H9 (cell line): ENCODE data around the gene CYP2R1. TPM values are rescaled to one million over a fixed set of nuclear protein-coding genes. Genes with fewer than 3 reads are reported as not detected.
"Not testable (repeated sequence)": the region's sequence is repeated elsewhere in the genome, so short reads cannot be mapped to it uniquely, and the experiment has no call there.

Source experiments
- DNase-seq: peaks from one replicate; pipeline ENCODE4 v3.0.0-alpha.2; 2017
- H2AFZ ChIP-seq: one replicate; pipeline ENCODE4 v1.6.1; 2013; ENCODE audit warnings: mild to moderate bottlenecking, low read length, control low read depth, moderate library complexity
- H2AK5ac ChIP-seq: 2 replicates; pipeline ENCODE4 v1.6.1; 2013; ENCODE audit warnings: low read length, control low read depth, mixed read lengths; ENCODE audit not compliant: insufficient read length
- H2BK120ac ChIP-seq: one replicate; pipeline ENCODE4 v1.6.1; 2013; ENCODE audit warnings: low read depth, mild to moderate bottlenecking, low read length, control low read depth, inconsistent platforms; ENCODE audit not compliant: poor library complexity, severe bottlenecking
- H2BK12ac ChIP-seq: 2 replicates; pipeline ENCODE4 v1.6.1; 2013; ENCODE audit warnings: low read length, control low read depth, mixed read lengths, low read depth; ENCODE audit not compliant: insufficient read length
- H2BK15ac ChIP-seq: 2 replicates; pipeline ENCODE4 v1.6.1; 2013; ENCODE audit warnings: low read depth, low read length, control low read depth
- H2BK20ac ChIP-seq: one replicate; pipeline ENCODE4 v1.6.1; 2013; ENCODE audit warnings: low read depth, mild to moderate bottlenecking, low read length, control low read depth, inconsistent platforms; ENCODE audit not compliant: poor library complexity, severe bottlenecking
- H2BK5ac ChIP-seq: 2 replicates; pipeline ENCODE4 v1.6.1; 2013; ENCODE audit warnings: low read length, control low read depth, mixed read lengths; ENCODE audit not compliant: insufficient read length
- H3K14ac ChIP-seq: 2 replicates; pipeline ENCODE4 v1.6.1; 2013; ENCODE audit warnings: low read length, control low read depth; ENCODE audit not compliant: insufficient read depth
- H3K18ac ChIP-seq: 2 replicates; pipeline ENCODE4 v1.6.1; 2013; ENCODE audit warnings: low read depth, mild to moderate bottlenecking, mixed read lengths, low read length, control low read depth; ENCODE audit not compliant: insufficient read length
- H3K23ac ChIP-seq: 2 replicates; pipeline ENCODE4 v1.6.1; 2013; ENCODE audit warnings: low read length, control low read depth, mixed read lengths, low read depth; ENCODE audit not compliant: insufficient read length
- H3K23me2 ChIP-seq: 2 replicates; pipeline ENCODE4 v1.6.1; 2013; ENCODE audit warnings: low read depth, mild to moderate bottlenecking, mixed read lengths, low read length, control low read depth; ENCODE audit not compliant: insufficient read length, poor library complexity, severe bottlenecking
- H3K27ac ChIP-seq: 2 replicates; pipeline ENCODE4 v1.5.1; 2013; ENCODE audit warnings: low read length, control low read depth, mixed read lengths, low read depth; ENCODE audit not compliant: insufficient read length
- H3K27me3 ChIP-seq: 2 replicates; pipeline ENCODE4 v1.6.1; 2013; ENCODE audit warnings: low read length, control low read depth, inconsistent platforms; ENCODE audit not compliant: insufficient read depth
- H3K4ac ChIP-seq: 2 replicates; pipeline ENCODE4 v1.6.1; 2013; ENCODE audit warnings: low read depth, mild to moderate bottlenecking, control low read depth, inconsistent platforms, low read length, moderate library complexity
- H3K4me1 ChIP-seq: 2 replicates; pipeline ENCODE4 v1.6.1; 2013; ENCODE audit warnings: low read length, control low read depth, inconsistent platforms; ENCODE audit not compliant: insufficient read depth
- H3K4me2 ChIP-seq: 2 replicates; pipeline ENCODE4 v1.6.1; 2013; ENCODE audit warnings: low read length, control low read depth, mixed read lengths; ENCODE audit not compliant: insufficient read length, insufficient read depth
- H3K56ac ChIP-seq: 2 replicates; pipeline ENCODE4 v1.6.1; 2013; ENCODE audit warnings: low read depth, mild to moderate bottlenecking, mixed read lengths, low read length, control low read depth; ENCODE audit not compliant: insufficient read length
- H3K79me1 ChIP-seq: 2 replicates; pipeline ENCODE4 v1.6.1; 2013; ENCODE audit warnings: low read depth, mild to moderate bottlenecking, moderate library complexity, low read length, control low read depth, inconsistent platforms; ENCODE audit not compliant: insufficient read depth, poor library complexity, severe bottlenecking
- H3K79me2 ChIP-seq: 2 replicates; pipeline ENCODE4 v1.6.1; 2013; ENCODE audit warnings: low read length, control low read depth, inconsistent platforms; ENCODE audit not compliant: insufficient read depth
- H3K9ac ChIP-seq: 2 replicates; pipeline ENCODE4 v1.6.1; 2013; ENCODE audit warnings: low read length, control low read depth, mixed read lengths; ENCODE audit not compliant: insufficient read length; ENCODE audit errors: extremely low read depth
- H3K9me3 ChIP-seq: one replicate; pipeline ENCODE4 v1.6.1; 2013; ENCODE audit warnings: low read depth, low read length, inconsistent platforms; ENCODE audit not compliant: control insufficient read depth
- H3T11ph ChIP-seq: one replicate; pipeline ENCODE4 v1.6.1; 2013; ENCODE audit warnings: mild to moderate bottlenecking, low read length, control low read depth, inconsistent platforms
- H4K20me1 ChIP-seq: one replicate; pipeline ENCODE4 v1.6.1; 2013; ENCODE audit not compliant: control insufficient read depth, insufficient read length, insufficient read depth
- H4K5ac ChIP-seq: 2 replicates; pipeline ENCODE4 v1.6.1; 2013; ENCODE audit warnings: low read depth, mild to moderate bottlenecking, mixed read lengths, low read length, control low read depth; ENCODE audit not compliant: insufficient read length
- H4K8ac ChIP-seq: replicated peaks from 2 replicates; pipeline ENCODE4 v1.6.1; 2013; ENCODE audit warnings: low read length, control low read depth, mixed read lengths, low read depth; ENCODE audit not compliant: insufficient read length
- H4K91ac ChIP-seq: 2 replicates; pipeline ENCODE4 v1.6.1; 2013; ENCODE audit warnings: low read depth, mild to moderate bottlenecking, moderate library complexity, mixed read lengths, low read length, control low read depth; ENCODE audit not compliant: insufficient read length
- H3K27ac Mint-ChIP-seq, 3 experiments: 2 replicates in 2 of 3; 3 replicates in 1 of 3; pipeline ENCODE4 v1.8.0; 2020 to 2021; ENCODE audit warnings: mixed read lengths in 3 of 3, mild to moderate bottlenecking in 1 of 3, moderate library complexity in 1 of 3
- H3K27me3 Mint-ChIP-seq: 2 replicates; pipeline ENCODE4 v1.8.0; 2021; ENCODE audit warnings: low read depth, mild to moderate bottlenecking, moderate library complexity, mixed read lengths
- H3K36me3 Mint-ChIP-seq, 3 experiments: 2 replicates in 2 of 3; 3 replicates in 1 of 3; pipeline ENCODE4 v1.8.0; 2020 to 2021; ENCODE audit warnings: low read depth in 3 of 3, mixed read lengths in 3 of 3; ENCODE audit not compliant: insufficient read depth in 1 of 3
- H3K4me1 Mint-ChIP-seq, 2 experiments: 2 replicates each; pipeline ENCODE4 v1.8.0; 2020; ENCODE audit warnings: mixed read lengths in 2 of 2
- H3K4me3 Mint-ChIP-seq, 2 experiments: 2 replicates in 1 of 2; 3 replicates in 1 of 2; pipeline ENCODE4 v1.8.0; 2020 to 2021; ENCODE audit warnings: mild to moderate bottlenecking in 2 of 2, mixed read lengths in 2 of 2, moderate library complexity in 1 of 2
- H3K9me3 Mint-ChIP-seq, 2 experiments: 2 replicates in 1 of 2; 3 replicates in 1 of 2; pipeline ENCODE4 v1.8.0; 2020; ENCODE audit warnings: mild to moderate bottlenecking in 2 of 2, mixed read lengths in 2 of 2, moderate library complexity in 1 of 2
- WGBS: extraction: QIAGEN DNeasy Blood & Tissue Kit; methylation state at CpG from one replicate; pipeline ENCODE4 v1.1.7; 2013; ENCODE audit warnings: missing lambda C conversion rate, low lambda C conversion rate, mixed read lengths; ENCODE audit not compliant: insufficient read length; ENCODE audit errors: extremely low coverage; 5-methylcytosine and 5-hydroxymethylcytosine counted together
- total RNA-seq: library from RNA; stranded (reverse); gene quantifications from 2 replicates; pipeline ENCODE4 v1.2.1, GENCODE V29; 2021
- TF ChIP-seq, protein P1 (sequence below): fragments of 200-600 bp; sonication (generic); conservative IDR thresholded peaks from 3 replicates; pipeline ENCODE4 v1.8.0; 2021; ENCODE audit warnings: antibody characterized with exemption, mild to moderate bottlenecking

CYP2R1 gene
- total RNA-seq, 1 experiment from 2014 or later = 10.3 TPM

DNA sequence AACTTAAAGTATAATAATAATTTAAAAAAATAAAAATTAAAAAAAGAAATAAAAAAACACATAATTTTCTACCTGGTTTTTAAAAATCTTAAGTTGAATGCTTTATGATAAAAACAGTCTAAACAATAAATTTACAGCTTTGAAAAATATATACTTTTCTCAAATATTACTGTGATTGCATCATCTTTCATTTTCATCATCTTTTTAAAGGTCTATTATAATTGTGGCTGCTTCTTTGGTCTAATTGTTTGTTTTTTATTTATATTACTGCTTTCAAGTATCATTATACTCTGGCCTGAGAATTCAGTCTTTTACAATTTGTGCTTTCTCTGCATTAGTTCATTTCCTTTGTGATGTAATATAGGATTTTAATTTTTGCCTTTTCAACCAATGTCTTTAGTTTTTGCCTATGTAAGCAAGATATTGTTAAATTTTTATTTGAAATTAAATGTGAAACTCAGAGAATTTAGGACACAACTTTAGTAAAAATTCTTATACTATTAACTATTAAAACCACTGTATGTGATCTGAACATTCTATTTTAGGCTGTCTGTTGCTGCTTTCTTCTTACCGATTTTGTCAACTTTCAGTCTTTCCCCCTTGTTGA lies 7.3 kb downstream of the CYP2R1 start:
- Histone ChIP-seq H3K4me1 (no peaks in the 10 kb centered on the region), H4K5ac (no peak overlapping the region), H4K8ac (no peak overlapping the region), H4K20me1 (no peaks in the 10 kb centered on the region), H2BK20ac (no peak overlapping the region), H3K23me2 (no peaks in the 10 kb centered on the region), H3K4me2 (no peak overlapping the region), H2BK5ac (no peak overlapping the region), H2BK120ac (no peak overlapping the region), H3T11ph (no peak overlapping the region), H4K91ac (no peak overlapping the region), H3K27me3 (no peaks in the 10 kb centered on the region), H3K23ac (no peak overlapping the region), H2AK5ac (no peak overlapping the region), H3K9ac (no peak overlapping the region), H2BK15ac (no peak overlapping the region), H2BK12ac (no peak overlapping the region), H3K56ac (no peak overlapping the region), H3K14ac (no peak overlapping the region), H3K79me1 (no peaks in the 10 kb centered on the region), H3K4ac (no peak overlapping the region), H3K9me3 (no peaks in the 10 kb centered on the region), H3K27ac (no peak overlapping the region), H2AFZ (no peak overlapping the region), H3K18ac (no peak overlapping the region), H3K79me2 (no peaks in the 10 kb centered on the region)
- peaks cover 4 to 7% (median 5%) of the 10 kb centered on the region in 3 experiments; a peak in 5 of 7 replicates for H3K36me3 Mint-ChIP-seq
- peaks cover 0 to 5% of the 10 kb centered on the region in 2 experiments; a peak in 2 of 4 replicates for H3K4me1 Mint-ChIP-seq
- H3K27me3 Mint-ChIP-seq = no peaks in the 10 kb centered on the region
- H3K4me3 Mint-ChIP-seq = no peak overlapping the region
- TF ChIP-seq, protein P1, sequence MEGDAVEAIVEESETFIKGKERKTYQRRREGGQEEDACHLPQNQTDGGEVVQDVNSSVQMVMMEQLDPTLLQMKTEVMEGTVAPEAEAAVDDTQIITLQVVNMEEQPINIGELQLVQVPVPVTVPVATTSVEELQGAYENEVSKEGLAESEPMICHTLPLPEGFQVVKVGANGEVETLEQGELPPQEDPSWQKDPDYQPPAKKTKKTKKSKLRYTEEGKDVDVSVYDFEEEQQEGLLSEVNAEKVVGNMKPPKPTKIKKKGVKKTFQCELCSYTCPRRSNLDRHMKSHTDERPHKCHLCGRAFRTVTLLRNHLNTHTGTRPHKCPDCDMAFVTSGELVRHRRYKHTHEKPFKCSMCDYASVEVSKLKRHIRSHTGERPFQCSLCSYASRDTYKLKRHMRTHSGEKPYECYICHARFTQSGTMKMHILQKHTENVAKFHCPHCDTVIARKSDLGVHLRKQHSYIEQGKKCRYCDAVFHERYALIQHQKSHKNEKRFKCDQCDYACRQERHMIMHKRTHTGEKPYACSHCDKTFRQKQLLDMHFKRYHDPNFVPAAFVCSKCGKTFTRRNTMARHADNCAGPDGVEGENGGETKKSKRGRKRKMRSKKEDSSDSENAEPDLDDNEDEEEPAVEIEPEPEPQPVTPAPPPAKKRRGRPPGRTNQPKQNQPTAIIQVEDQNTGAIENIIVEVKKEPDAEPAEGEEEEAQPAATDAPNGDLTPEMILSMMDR = no peak
- no CpG with 5 or more reads among the region's 1 CpG for WGBS
- H3K9me3 Mint-ChIP-seq = no peaks in the 10 kb centered on the region; a peak in 1 of 5 replicates
- no peak overlapping the region for H3K27ac Mint-ChIP-seq
- no peak for DNase-seq

DNA sequence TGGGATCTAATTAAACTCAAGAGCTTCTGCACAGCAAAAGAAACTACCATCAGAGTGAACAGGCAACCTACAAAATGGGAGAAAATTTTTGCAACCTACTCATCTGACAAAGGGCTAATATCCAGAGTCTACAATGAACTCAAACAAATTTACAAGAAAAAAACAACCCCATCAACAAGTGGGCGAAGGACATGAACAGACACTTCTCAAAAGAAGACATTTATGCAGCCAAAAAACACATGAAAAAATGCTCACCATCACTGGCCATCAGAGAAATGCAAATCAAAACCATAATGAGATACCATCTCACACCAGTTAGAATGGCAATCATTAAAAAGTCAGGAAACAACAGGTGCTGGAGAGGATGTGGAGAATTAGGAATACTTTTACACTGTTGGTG lies 8.3 kb downstream of the CYP2R1 start:
- not testable (repeated sequence) for H3K4me3 Mint-ChIP-seq

More for the DNA sequence above, 8.3 kb downstream of the CYP2R1 start:
- not testable (repeated sequence) for H3K27me3 ChIP-seq, H2AK5ac ChIP-seq, H2BK120ac ChIP-seq, H3K23ac ChIP-seq, DNase-seq, H3K4me1 Mint-ChIP-seq, H4K20me1 ChIP-seq, H2AFZ ChIP-seq, H3K4ac ChIP-seq, H4K8ac ChIP-seq, H3K56ac ChIP-seq, H3T11ph ChIP-seq, H3K18ac ChIP-seq, H4K5ac ChIP-seq, H3K4me2 ChIP-seq, H2BK5ac ChIP-seq, H3K4me1 ChIP-seq, H2BK15ac ChIP-seq, H2BK20ac ChIP-seq, H3K79me1 ChIP-seq, H3K79me2 ChIP-seq, H3K9me3 Mint-ChIP-seq, H2BK12ac ChIP-seq, H3K23me2 ChIP-seq, H3K9ac ChIP-seq, H3K36me3 Mint-ChIP-seq, H4K91ac ChIP-seq, H3K14ac ChIP-seq, H3K27ac Mint-ChIP-seq, H3K9me3 ChIP-seq, H3K27me3 Mint-ChIP-seq, H3K27ac ChIP-seq
- WGBS = no CpG with 5 or more reads among the region's 1 CpG
